Stomach (tissue), 9 donors: Measurements from ENCODE around the gene CAMK2A. TPM values are rescaled to one million over a fixed set of nuclear protein-coding genes. Genes with fewer than 3 reads are reported as not detected.

Source experiments
- DNase-seq, 2 donors: peaks; one replicate each; pipeline versions ENCODE4 v3.0.0 to v3.0.0-alpha.2; 2013 to 2019
- H3K27ac ChIP-seq, 5 donors: fragments of 200-600 bp in 4 of 5; sonication (generic) in 4 of 5; one replicate each; pipeline ENCODE4 v1.5.1; 2013 to 2019; ENCODE audit warnings: mild to moderate bottlenecking in 1 of 5, moderate library complexity in 1 of 5
- H3K27me3 ChIP-seq, 3 donors: fragments of 200-600 bp; sonication (generic); one replicate each; pipeline ENCODE4 v1.5.1; 2017 to 2019; ENCODE audit warnings: mixed run types in 1 of 3
- H3K36me3 ChIP-seq, 4 donors: fragments of 200-600 bp; sonication (generic); 1 replicate in 3 of 4; 2 replicates in 1 of 4; pipeline ENCODE4 v1.5.1; 2016 to 2019
- H3K4me1 ChIP-seq, 4 donors: fragments of 200-600 bp; sonication (generic); one replicate each; pipeline ENCODE4 v1.5.1; 2016 to 2019
- H3K4me3 ChIP-seq, 4 donors: fragments of 200-600 bp; sonication (generic) in 3 of 4; one replicate each; pipeline ENCODE4 v1.5.1; 2016 to 2019; ENCODE audit warnings: mild to moderate bottlenecking in 1 of 4
- H3K9me3 ChIP-seq, 4 donors: fragments of 200-600 bp; sonication (generic); one replicate each; pipeline ENCODE4 v1.5.1; 2016 to 2019
- CTCF ChIP-seq, 7 experiments: fragments of 450-650 bp in 4 of 7; fragments of 200-600 bp in 3 of 7; sonication (generic) in 3 of 7; IDR thresholded peaks; one replicate each; pipeline ENCODE4 v1.5.1; 2016 to 2019; ENCODE audit warnings: antibody characterized with exemption in 7 of 7, control low read depth in 2 of 7, mild to moderate bottlenecking in 1 of 7
- EP300 ChIP-seq: sonication (generic); formaldehyde crosslinking; IDR thresholded peaks from one replicate; pipeline ENCODE4 v1.6.1; 2017; ENCODE audit warnings: antibody characterized with exemption
- POLR2A ChIP-seq, 4 donors: fragments of 450-650 bp; IDR thresholded peaks; one replicate each; pipeline ENCODE4 v1.6.1; 2016; ENCODE audit warnings: antibody characterized with exemption in 4 of 4, control low read depth in 2 of 4, mild to moderate bottlenecking in 1 of 4, moderate library complexity in 1 of 4
- POLR2AphosphoS5 ChIP-seq, 3 donors: sonication (generic); formaldehyde crosslinking; IDR thresholded peaks; one replicate each; pipeline ENCODE4 v1.6.1; 2016; ENCODE audit warnings: antibody characterized with exemption in 3 of 3
- WGBS, 5 donors: extraction: QIAGEN DNeasy Blood & Tissue Kit in 3 of 5; methylation state at CpG; one replicate each; pipeline versions ENCODE4 v1.1.5 to v1.1.7; 2013 to 2018; 5-methylcytosine and 5-hydroxymethylcytosine counted together
- intact Hi-C: fragments of 100-400 bp; cut with DNase I; formaldehyde crosslinking; loops from one replicate; pipeline ENCODE4 v1.15.1; 2023; ENCODE audit warnings: low total_unique reads
- polyA plus RNA-seq, 3 donors: library from polyadenylated mRNA; stranded (reverse); fragments of 200-250 nt; gene quantifications; one replicate each; pipeline ENCODE4 v1.2.3, GENCODE V29; 2013
- total RNA-seq, 5 donors: library from RNA; depleted of rRNA; stranded (reverse); fragments of >200 nt; gene quantifications; one replicate each; pipeline versions ENCODE4 v1.1.0 to v1.2.3, GENCODE V29; 2014 to 2016
- donor health status: healthy with polysubstance abuse.
- donor health status: Bipolar disorder and iron deficiency.
- donor health status: healthy.

CAMK2A gene
- total and polyA plus RNA-seq, 8 donors, result 0.06 to 18.3 (median 0.63) TPM; not detected in 2

GRCh38 chr5:150227606-150228273 lies 61.8 kb downstream of the CAMK2A start:
- no peaks in the 10 kb centered on the region for H3K9me3 ChIP-seq
- H3K27me3 ChIP-seq, result no peaks in the 10 kb centered on the region
- no peak for DNase-seq
- no peak overlapping the region for H3K27ac ChIP-seq
- H3K4me1 ChIP-seq, result no peaks in the 10 kb centered on the region
- intact Hi-C loops, result no loop called here
- H3K36me3 ChIP-seq, result no peaks in the 10 kb centered on the region
- no peak overlapping the region for H3K4me3 ChIP-seq
- 76 to 85% (median 78%) methylated on average over 11 of the region's 11 CpGs for WGBS, 5 donors
- TF ChIP-seq POLR2A (IDR thresholded peaks at IDR 0.05) (no peak), EP300 (no peak), CTCF (IDR thresholded peaks at IDR 0.05) (no peak), POLR2AphosphoS5 (IDR thresholded peaks at IDR 0.05) (no peak)

- Histone ChIP-seq H3K4me3 (no peak overlapping the region), H3K27ac (no peak overlapping the region), H3K9me3 (no peaks in the 10 kb centered on the region), H3K27me3 (no peaks in the 10 kb centered on the region), H3K36me3 (no peaks in the 10 kb centered on the region), H3K4me1 (no peaks in the 10 kb centered on the region)
- TF ChIP-seq POLR2A (IDR thresholded peaks at IDR 0.05) (no peak), CTCF (IDR thresholded peaks at IDR 0.05) (no peak), POLR2AphosphoS5 (IDR thresholded peaks at IDR 0.05) (no peak), EP300 (no peak)
- no peak for DNase-seq
- intact Hi-C loops, result no loop called here
- 72 to 86% (median 75%) methylated on average over 5 of the region's 5 CpGs for WGBS, 5 donors
Observed at GRCh38 chr5:150227036-150227435, 62.5 kb downstream of the CAMK2A start.

- H3K4me1 ChIP-seq, result no peaks in the 10 kb centered on the region
- H3K4me3 ChIP-seq, result no peak overlapping the region
- intact Hi-C loops, result loop anchor here (5.0 kb wide), 1 partner anchor 62 kb away; no protein-coding TSS in a partner anchor
- peaks cover 0 to 9% (median 0%) of the 10 kb centered on the region in 3 donors for H3K27me3 ChIP-seq
- H3K27ac ChIP-seq, result no peak overlapping the region
- no peak for DNase-seq
- H3K9me3 ChIP-seq, result no peaks in the 10 kb centered on the region
- TF ChIP-seq CTCF (IDR thresholded peaks at IDR 0.05) (no peak), EP300 (no peak)
- H3K36me3 ChIP-seq, result no peaks in the 10 kb centered on the region
- 65 to 73% (median 68%) methylated on average over 8 of the region's 8 CpGs for WGBS, 5 donors
Observed at GRCh38 chr5:150224483-150225027, 65.0 kb downstream of the CAMK2A start.

- DNase-seq, result no peak
- H3K27ac ChIP-seq, result no peak overlapping the region
- H3K27me3 ChIP-seq, result peaks cover 0 to 15% (median 0%) of the 10 kb centered on the region in 3 donors
- 87 to 95% (median 90%) methylated on average over 7 of the region's 7 CpGs for WGBS, 5 donors
- no peak overlapping the region for H3K4me3 ChIP-seq
- peaks cover 0 to under 1% (median 0%) of the 10 kb centered on the region in 4 donors for H3K4me1 ChIP-seq
- TF ChIP-seq POLR2AphosphoS5 (IDR thresholded peaks at IDR 0.05) (no peak), CTCF (IDR thresholded peaks at IDR 0.05) (no peak), POLR2A (IDR thresholded peaks at IDR 0.05) (no peak), EP300 (no peak)
- H3K9me3 ChIP-seq, result no peaks in the 10 kb centered on the region
- H3K36me3 ChIP-seq, result no peaks in the 10 kb centered on the region
- intact Hi-C loops, result loop anchor here (5.0 kb wide), 1 partner anchor 61 kb away; no protein-coding TSS in a partner anchor
Observed at GRCh38 chr5:150223474-150223873, 66.1 kb downstream of the CAMK2A start.
